ENCODE data around the gene TGFBR3. TPM values are rescaled to one million over a fixed set of nuclear protein-coding genes. Genes with fewer than 3 reads are reported as not detected.

Gene TGFBR3
- total RNA-seq, 1 donor, result 118 TPM

- DNase-seq (ENCODE audit: low read depth), result no peak
Measured at GRCh38 chr1:91876040-91876470, 9.9 kb downstream of the TGFBR3 start.

GRCh38 chr1:91874167-91874566 is 11.8 kb downstream of the TGFBR3 start:
- no peak for TF ChIP-seq CTCF (IDR thresholded peaks at IDR 0.05; ENCODE audit: insufficient read depth, low read length)
- no peak overlapping the region for H3K4me3 ChIP-seq (ENCODE audit: low read depth, low read length)
- no peak for DNase-seq (ENCODE audit: low read depth)

More at GRCh38 chr1:91876040-91876470, 9.9 kb downstream of the TGFBR3 start:
- H3K4me3 ChIP-seq (ENCODE audit: low read depth, low read length), result peak overlapping the region; percentile 10
- TF ChIP-seq CTCF (IDR thresholded peaks at IDR 0.05; ENCODE audit: insufficient read depth, low read length), result no peak

GRCh38 chr1:91872559-91873081 is 13.3 kb downstream of the TGFBR3 start:
- H3K4me3 ChIP-seq (ENCODE audit: low read depth, low read length), result no peak overlapping the region
- no peak for TF ChIP-seq CTCF (IDR thresholded peaks at IDR 0.05; ENCODE audit: insufficient read depth, low read length)
- no peak for DNase-seq (ENCODE audit: low read depth)

- peak; percentile 67 for DNase-seq (ENCODE audit: low read depth)
- H3K4me3 ChIP-seq (ENCODE audit: low read depth, low read length), result no peak overlapping the region
- TF ChIP-seq CTCF (IDR thresholded peaks at IDR 0.05; ENCODE audit: insufficient read depth, low read length), result no peak
Measured at GRCh38 chr1:91872000-91872399, 14.0 kb downstream of the TGFBR3 start.

- no peak for TF ChIP-seq CTCF (IDR thresholded peaks at IDR 0.05; ENCODE audit: insufficient read depth, low read length)
Measured at GRCh38 chr1:91870322-91870721, 15.6 kb downstream of the TGFBR3 start.

GRCh38 chr1:91866425-91866824 is 19.5 kb downstream of the TGFBR3 start:
- no peak for DNase-seq (ENCODE audit: low read depth)
- no peak overlapping the region for H3K4me3 ChIP-seq (ENCODE audit: low read depth, low read length)
- TF ChIP-seq CTCF (IDR thresholded peaks at IDR 0.05; ENCODE audit: insufficient read depth, low read length), result no peak

More at GRCh38 chr1:91870322-91870721, 15.6 kb downstream of the TGFBR3 start:
- H3K4me3 ChIP-seq (ENCODE audit: low read depth, low read length), result no peak overlapping the region
- no peak for DNase-seq (ENCODE audit: low read depth)
